PC-3 (cell line): Measurements from ENCODE around the gene NFATC2. TPM values are rescaled to one million over a fixed set of nuclear protein-coding genes. Genes with fewer than 3 reads are reported as not detected.
"Not testable (repeated sequence)": the region's sequence is repeated elsewhere in the genome, so short reads cannot be mapped to it uniquely, and the experiment has no call there.

ENCODE experiments used
- ATAC-seq: fragments of 200-7000 bp; cut with Tn5 transposase; 2 replicates; pipeline ENCODE4 v1.9.1; 2020; ENCODE audit warnings: mild to moderate bottlenecking, moderate library complexity
- BruUV-seq: library from RNA; stranded (reverse); fragments of 400-500 nt; replicated peaks from 2 replicates; lab custom pipeline; 2021; lab: Mats Ljungman, UMichigan
- CTCF ChIA-PET: fragments of 300-600 bp; sonication (Branson Sonifier 250); formaldehyde crosslinking; loops from one replicate; lab custom pipeline; 2022; ENCODE audit warnings: antibody characterized with exemption; lab: Charles Lee
- POLR2A ChIA-PET: fragments of 300-600 bp; sonication (Branson Sonifier 250); formaldehyde crosslinking; loops from one replicate; lab custom pipeline; 2022; ENCODE audit warnings: antibody characterized with exemption; ENCODE audit not compliant: unreplicated experiment; lab: Charles Lee
- DNase-seq: peaks from one replicate; pipeline ENCODE4 v3.0.0-alpha.2; 2015
- H2AFZ ChIP-seq: fragments of 300-600 bp; sonication (generic); 2 replicates; pipeline ENCODE4 v1.6.0; 2016; ENCODE audit warnings: antibody characterized with exemption, low read length
- H3F3A ChIP-seq: fragments of 300-600 bp; sonication (generic); one replicate; pipeline ENCODE4 v1.6.0; 2017; ENCODE audit warnings: antibody characterized with exemption, low read length, control low read depth, mild to moderate bottlenecking; ENCODE audit not compliant: unreplicated experiment
- H3K27ac ChIP-seq: fragments of 300-600 bp; sonication (generic); 2 replicates; pipeline ENCODE4 v1.5.1; 2016; ENCODE audit warnings: mild to moderate bottlenecking, low read length
- H3K27me3 ChIP-seq: fragments of 300-600 bp; sonication (generic); 2 replicates; pipeline ENCODE4 v1.6.1; 2016; ENCODE audit warnings: low read length, mixed read lengths
- H3K36me3 ChIP-seq: fragments of 300-600 bp; sonication (generic); 2 replicates; pipeline ENCODE4 v1.6.1; 2016; ENCODE audit warnings: low read depth, mixed run types, low read length, mixed read lengths
- H3K4me1 ChIP-seq: fragments of 300-600 bp; sonication (generic); 2 replicates; pipeline ENCODE4 v1.5.1; 2016; ENCODE audit warnings: low read length; ENCODE audit not compliant: insufficient read depth
- H3K4me2 ChIP-seq: fragments of 300-600 bp; sonication (generic); 2 replicates; pipeline ENCODE4 v1.6.0; 2016; ENCODE audit warnings: low read length
- H3K4me3 ChIP-seq: fragments of 300-600 bp; sonication (generic); 2 replicates; pipeline ENCODE4 v1.5.1; 2016; ENCODE audit warnings: mild to moderate bottlenecking, low read length, mixed read lengths
- H3K79me2 ChIP-seq: fragments of 300-600 bp; sonication (generic); 2 replicates; pipeline ENCODE4 v1.6.1; 2017; ENCODE audit warnings: low read length, mixed read lengths
- H3K9ac ChIP-seq: fragments of 300-600 bp; sonication (generic); 2 replicates; pipeline ENCODE4 v1.6.0; 2016; ENCODE audit warnings: mild to moderate bottlenecking, low read length
- H3K9me2 ChIP-seq: fragments of 300-600 bp; sonication (generic); replicated peaks from 2 replicates; pipeline ENCODE4 v1.6.1; 2016; ENCODE audit warnings: mixed run types, low read length, mixed read lengths
- H3K9me3 ChIP-seq: fragments of 300-600 bp; sonication (generic); 2 replicates; pipeline ENCODE4 v1.6.1; 2016; ENCODE audit warnings: low read length, mixed read lengths
- H4K20me1 ChIP-seq: fragments of 300-600 bp; sonication (generic); 2 replicates; pipeline ENCODE4 v1.6.1; 2016; ENCODE audit warnings: low read length, mixed read lengths
- CTCF ChIP-seq: fragments of 300-600 bp; sonication (generic); conservative IDR thresholded peaks from 2 replicates; pipeline ENCODE4 v1.5.1; 2017; ENCODE audit warnings: antibody characterized with exemption, low read depth, mild to moderate bottlenecking, low read length
- EZH2 ChIP-seq: fragments of 300-600 bp; sonication (generic); IDR thresholded peaks from one replicate; pipeline ENCODE4 v1.6.1; 2017; ENCODE audit warnings: antibody characterized with exemption, mild to moderate bottlenecking, low read length; ENCODE audit not compliant: unreplicated experiment
- EZH2phosphoT487 ChIP-seq: fragments of 300-600 bp; sonication (generic); IDR thresholded peaks from 2 replicates; pipeline ENCODE4 v1.6.1; 2018; ENCODE audit warnings: mild to moderate bottlenecking, antibody characterized with exemption, low read length, borderline replicate concordance
- intact Hi-C: fragments of 100-400 bp; cut with micrococcal nuclease; formaldehyde crosslinking; loops from 2 replicates; pipeline ENCODE4 v1.9.0; 2023
- total RNA-seq: library from RNA; depleted of rRNA; stranded (reverse); fragments of >200 nt; gene quantifications from 2 replicates; pipeline ENCODE4 v1.2.3, GENCODE V29; 2014

NFATC2 gene
- total RNA-seq, 1 experiment from 2014 or later: 12.9 TPM

DNA sequence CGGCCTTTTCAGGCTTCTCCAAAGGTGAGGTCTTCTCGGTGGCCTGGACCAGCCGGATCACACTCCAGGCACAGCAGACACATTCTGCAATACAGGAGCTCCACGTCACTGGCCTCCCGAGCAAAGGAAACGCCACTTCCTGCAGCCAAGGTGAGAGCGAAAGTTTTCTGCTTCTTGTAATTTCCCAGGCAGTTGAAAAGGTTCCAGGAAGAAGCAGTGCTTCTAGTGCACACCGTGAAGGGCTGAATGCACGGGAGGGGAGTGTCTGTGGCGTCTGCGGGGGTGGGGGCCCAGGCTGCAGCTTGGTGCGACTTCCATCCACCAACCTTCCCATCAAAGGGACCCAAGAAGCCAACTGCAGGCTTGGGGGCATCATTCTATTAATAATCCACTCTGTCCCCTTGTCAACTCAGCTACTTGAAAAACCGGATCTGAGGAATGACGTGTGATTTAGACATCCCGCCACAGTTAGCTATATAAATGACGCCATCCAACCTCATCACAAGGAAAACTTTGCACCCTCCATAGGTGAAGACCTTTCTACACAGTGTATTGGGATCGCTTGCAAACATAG, 61.1 kb downstream of the NFATC2 start:
- Histone ChIP-seq H4K20me1 (no peaks in the 10 kb centered on the region), H3F3A (no peaks in the 10 kb centered on the region), H3K9me3 (no peaks in the 10 kb centered on the region), H3K4me3 (no peak overlapping the region), H3K27ac (no peak overlapping the region), H2AFZ (no peak overlapping the region), H3K4me2 (no peak overlapping the region), H3K27me3 (no peaks in the 10 kb centered on the region), H3K9me2 (no peaks in the 10 kb centered on the region), H3K9ac (no peak overlapping the region), H3K79me2 (no peaks in the 10 kb centered on the region), H3K4me1 (peaks cover 3% of the 10 kb centered on the region), H3K36me3 (no peaks in the 10 kb centered on the region)
- DNase-seq: no peak
- POLR2A ChIA-PET: interaction anchor here (0.7 kb wide), 2 partner anchors 93 to 970 kb away, joined by 4 to 5 read pairs; no protein-coding TSS in a partner anchor
- no peak for TF ChIP-seq CTCF
- no peak for TF ChIP-seq EZH2phosphoT487
- TF ChIP-seq EZH2: no peak
- no peak for ATAC-seq
- intact Hi-C loops: no loop called here
- CTCF ChIA-PET: no interaction called here
- BruUV-seq: no TSS peak

GRCh38 chr20:51480507-51481270, 61.8 kb downstream of the NFATC2 start:
- no peak overlapping the region for H3K27ac ChIP-seq
- ChIA-PET POLR2A (interaction anchor here (0.7 kb wide), 1 partner anchor 969 kb away, joined by 5 read pairs; no protein-coding TSS in a partner anchor), CTCF (no interaction called here)
- TF ChIP-seq EZH2 (no peak), CTCF (no peak), EZH2phosphoT487 (no peak)
- no peaks in the 10 kb centered on the region for H3K9me2 ChIP-seq
- H3K9ac ChIP-seq: no peak overlapping the region
- no peaks in the 10 kb centered on the region for H3F3A ChIP-seq
- ATAC-seq (no peak), DNase-seq (no peak)
- no peaks in the 10 kb centered on the region for H3K36me3 ChIP-seq
- no peak overlapping the region for H2AFZ ChIP-seq
- no peaks in the 10 kb centered on the region for H4K20me1 ChIP-seq
- H3K4me3 ChIP-seq: no peak overlapping the region
- no peaks in the 10 kb centered on the region for H3K27me3 ChIP-seq
- H3K9me3 ChIP-seq: no peaks in the 10 kb centered on the region
- no peaks in the 10 kb centered on the region for H3K4me1 ChIP-seq
- no peak overlapping the region for H3K4me2 ChIP-seq
- intact Hi-C loops: no loop called here
- BruUV-seq: no TSS peak
- no peaks in the 10 kb centered on the region for H3K79me2 ChIP-seq

DNA sequence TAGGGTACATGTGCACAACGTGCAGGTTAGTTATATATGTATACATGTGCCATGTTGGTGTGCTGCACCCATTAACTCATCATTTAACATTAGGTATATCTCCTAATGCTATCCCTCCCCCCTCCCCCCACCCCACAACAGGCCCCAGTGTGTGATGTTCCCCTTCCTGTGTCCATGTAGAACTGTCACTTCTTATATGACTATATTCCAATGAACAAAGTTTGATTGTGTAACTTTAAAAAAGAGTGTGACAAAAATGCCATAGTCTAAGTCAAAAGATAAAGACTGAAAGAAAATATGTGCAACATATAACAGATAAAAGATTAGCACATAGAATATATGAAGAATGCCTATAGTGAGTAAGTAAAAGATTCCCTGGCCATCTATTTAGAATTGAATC, 66.4 kb downstream of the NFATC2 start:
- H2AFZ ChIP-seq, CTCF ChIA-PET, H3F3A ChIP-seq, H3K79me2 ChIP-seq, H3K4me3 ChIP-seq, H3K9me3 ChIP-seq, H3K4me1 ChIP-seq, H3K27ac ChIP-seq, H3K9me2 ChIP-seq, DNase-seq, H3K4me2 ChIP-seq, H3K27me3 ChIP-seq, ATAC-seq, H3K36me3 ChIP-seq, POLR2A ChIA-PET, H3K9ac ChIP-seq, H4K20me1 ChIP-seq, BruUV-seq, intact Hi-C loops: not testable (repeated sequence)
